ENCODE measurements around the gene KIFAP3.

The KIFAP3 gene

DNA sequence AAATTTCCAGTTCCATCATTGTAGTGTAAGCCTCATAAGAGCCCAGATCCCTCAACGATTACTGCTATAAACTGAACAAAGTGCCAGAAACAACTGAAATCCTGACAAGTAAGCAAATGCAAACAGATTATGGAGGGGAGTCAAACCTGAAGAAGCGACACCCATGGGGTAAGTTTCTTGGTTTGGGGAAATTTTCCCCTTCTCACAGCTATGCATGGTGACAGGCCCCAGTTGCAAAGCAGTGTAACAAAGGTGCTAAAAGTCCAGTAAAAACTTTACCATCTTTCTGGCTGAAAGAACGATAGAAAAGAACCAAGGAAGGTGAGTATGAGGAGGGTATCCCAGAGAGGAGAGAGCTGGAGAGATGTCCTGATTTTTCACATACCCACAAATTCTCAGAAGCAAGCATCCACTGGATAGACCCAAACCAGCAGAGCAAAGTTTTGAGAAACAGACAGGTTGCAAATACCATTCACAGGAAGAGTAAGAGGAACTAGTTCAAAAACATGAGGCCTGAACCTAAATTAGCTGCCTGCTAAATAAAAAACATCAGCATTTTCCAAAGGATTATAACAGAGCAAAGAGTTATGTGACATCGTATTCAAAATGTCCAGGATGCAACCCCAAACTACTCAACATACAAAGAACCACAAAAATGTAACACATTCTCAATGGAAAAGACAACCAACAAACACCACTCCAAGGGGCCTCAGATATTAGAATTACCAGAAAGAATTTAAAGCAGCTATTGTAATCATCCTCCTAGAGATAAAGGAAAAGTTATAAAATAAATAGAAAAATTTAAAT, 195.3 kb downstream of the KIFAP3 start:
- TF ChIP-seq, protein P1, sequence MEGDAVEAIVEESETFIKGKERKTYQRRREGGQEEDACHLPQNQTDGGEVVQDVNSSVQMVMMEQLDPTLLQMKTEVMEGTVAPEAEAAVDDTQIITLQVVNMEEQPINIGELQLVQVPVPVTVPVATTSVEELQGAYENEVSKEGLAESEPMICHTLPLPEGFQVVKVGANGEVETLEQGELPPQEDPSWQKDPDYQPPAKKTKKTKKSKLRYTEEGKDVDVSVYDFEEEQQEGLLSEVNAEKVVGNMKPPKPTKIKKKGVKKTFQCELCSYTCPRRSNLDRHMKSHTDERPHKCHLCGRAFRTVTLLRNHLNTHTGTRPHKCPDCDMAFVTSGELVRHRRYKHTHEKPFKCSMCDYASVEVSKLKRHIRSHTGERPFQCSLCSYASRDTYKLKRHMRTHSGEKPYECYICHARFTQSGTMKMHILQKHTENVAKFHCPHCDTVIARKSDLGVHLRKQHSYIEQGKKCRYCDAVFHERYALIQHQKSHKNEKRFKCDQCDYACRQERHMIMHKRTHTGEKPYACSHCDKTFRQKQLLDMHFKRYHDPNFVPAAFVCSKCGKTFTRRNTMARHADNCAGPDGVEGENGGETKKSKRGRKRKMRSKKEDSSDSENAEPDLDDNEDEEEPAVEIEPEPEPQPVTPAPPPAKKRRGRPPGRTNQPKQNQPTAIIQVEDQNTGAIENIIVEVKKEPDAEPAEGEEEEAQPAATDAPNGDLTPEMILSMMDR (IDR thresholded peaks at IDR 0.05): no peak

DNA sequence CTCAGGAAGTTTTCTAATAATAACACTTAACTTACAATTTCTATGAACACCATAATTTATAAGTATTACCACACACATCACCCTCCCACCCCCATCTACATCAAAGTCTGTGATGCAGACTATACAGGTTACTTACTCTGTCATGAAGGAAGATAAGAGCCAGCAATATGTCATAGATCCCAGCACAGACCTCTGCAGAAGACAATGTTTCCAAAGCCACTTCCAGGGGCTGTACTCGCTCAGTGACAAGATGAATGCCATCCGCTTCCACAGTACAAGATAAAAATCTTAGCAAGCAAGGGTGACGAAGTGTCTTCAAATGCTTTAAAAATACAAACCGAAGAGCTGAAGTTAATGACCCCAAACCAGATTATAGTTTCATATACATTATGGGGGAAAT, 196.0 kb downstream of the KIFAP3 start:
- TF ChIP-seq, protein P1 (IDR thresholded peaks at IDR 0.05): no peak

DNA sequence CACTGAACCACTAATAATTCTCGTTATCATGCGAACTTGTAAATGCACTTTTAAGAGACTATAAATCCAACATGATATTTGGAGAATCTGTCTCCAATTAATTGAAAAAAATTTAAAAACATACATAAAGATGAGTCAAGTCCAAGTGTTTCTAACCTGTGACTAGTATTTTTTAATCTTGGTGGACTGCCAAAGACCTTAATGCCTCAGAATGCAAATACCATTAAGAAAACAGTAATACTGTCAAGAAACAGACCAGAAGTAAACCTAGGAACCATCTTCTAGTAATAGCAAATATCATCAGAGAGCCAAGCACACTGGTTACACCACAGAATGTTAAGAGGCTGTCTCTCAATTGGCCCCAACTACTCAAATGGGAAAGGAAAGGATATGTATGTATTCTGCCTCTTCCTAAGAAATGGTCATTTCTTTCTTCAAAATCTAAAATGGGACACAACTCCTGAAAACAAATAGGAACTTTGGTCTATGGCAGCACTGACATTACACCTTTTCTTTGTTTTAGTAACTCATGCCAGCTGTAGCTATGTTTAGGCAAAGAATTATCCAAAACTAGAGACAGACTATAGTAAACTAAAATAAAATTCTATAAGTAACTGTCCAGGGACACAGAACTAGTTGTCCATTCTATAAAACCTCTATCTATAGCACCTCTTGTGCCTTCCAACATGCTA, 196.5 kb downstream of the KIFAP3 start:
- TF ChIP-seq, protein P1 (IDR thresholded peaks at IDR 0.05): no peak

DNA sequence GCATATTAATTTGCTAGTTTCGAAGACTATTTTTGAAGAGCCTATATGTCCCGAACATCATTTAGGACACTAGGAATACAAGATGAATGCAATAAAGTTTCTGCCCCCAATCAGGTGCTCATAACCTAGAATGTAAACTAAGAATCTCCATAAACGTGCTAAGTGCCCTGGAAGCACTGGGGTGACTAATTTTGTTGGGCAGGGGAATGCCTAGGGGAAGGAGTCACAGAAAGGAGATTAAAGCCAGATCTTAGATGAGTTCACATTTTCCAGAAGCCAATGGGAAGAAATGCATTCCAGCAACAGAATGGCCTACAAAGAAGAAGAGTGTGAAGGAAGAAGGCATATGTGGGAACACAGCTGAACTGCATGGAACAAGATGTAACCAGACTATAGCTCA, 200.3 kb downstream of the KIFAP3 start:
- TF ChIP-seq, protein P1 (IDR thresholded peaks at IDR 0.05): no peak

DNA sequence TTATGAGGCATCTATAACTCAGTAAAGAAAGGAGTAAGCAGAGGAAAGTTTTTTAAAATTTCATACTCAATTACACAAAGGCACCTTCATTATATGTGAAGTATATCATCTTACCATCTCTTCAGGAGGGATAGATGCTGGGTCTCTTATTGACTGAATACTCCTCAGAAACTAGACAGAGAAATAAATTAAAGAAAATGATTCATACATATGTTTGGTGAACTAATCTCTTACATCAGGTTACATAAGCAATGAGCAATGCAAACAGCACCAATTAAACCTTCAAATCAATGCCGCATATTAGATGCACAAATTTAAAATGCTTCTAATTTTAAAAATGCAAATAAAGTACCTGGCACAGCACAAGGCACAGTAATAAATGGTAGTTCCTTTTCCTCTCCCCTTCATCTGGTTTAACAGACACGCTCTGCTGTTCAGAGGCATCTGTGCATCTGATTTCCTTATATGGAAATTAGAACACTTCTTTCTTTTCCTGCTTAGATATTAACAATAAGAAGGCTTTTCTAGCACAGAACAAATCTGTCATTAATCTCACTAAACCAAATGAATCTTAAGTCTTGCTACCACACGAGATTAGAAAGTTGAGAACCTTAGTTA, 200.8 kb downstream of the KIFAP3 start:
- TF ChIP-seq, protein P1 (IDR thresholded peaks at IDR 0.05): no peak

DNA sequence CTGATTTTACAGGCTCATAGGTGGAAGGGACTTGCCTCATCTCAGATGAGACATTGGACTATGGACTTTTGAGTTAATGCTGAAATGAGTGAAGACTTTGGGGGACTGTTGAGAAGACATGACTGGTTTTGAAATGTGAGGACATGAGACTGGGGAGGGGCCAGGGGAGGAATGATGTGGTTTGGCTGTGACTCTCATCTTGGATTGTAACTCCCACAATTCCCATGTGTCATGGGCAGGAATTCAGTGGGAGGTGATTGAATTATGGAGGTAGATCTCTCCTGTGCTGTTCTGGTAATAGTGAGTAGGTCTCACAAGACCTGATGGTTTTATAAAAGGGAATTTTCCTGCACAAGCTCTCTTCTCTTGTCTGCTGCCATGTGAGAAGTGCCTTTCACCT, 201.6 kb downstream of the KIFAP3 start:
- TF ChIP-seq, protein P1 (IDR thresholded peaks at IDR 0.05): no peak
